Peyer's patch (tissue), 4 donors: ENCODE data around the gene BCR.

Source experiments
- POLR2A ChIP-seq, 2 donors: fragments of 450-650 bp; IDR thresholded peaks; one replicate each; pipeline ENCODE4 v1.5.1; 2017; ENCODE audit warnings: antibody characterized with exemption in 2 of 2, mild to moderate bottlenecking in 2 of 2, moderate library complexity in 2 of 2
- TF ChIP-seq, protein P1 (sequence below), 6 experiments: fragments of 450-650 bp in 4 of 6; fragments of 200-600 bp in 2 of 6; sonication (generic) in 1 of 6; IDR thresholded peaks; one replicate each; pipeline ENCODE4 v1.5.1; 2017 to 2019; ENCODE audit warnings: antibody characterized with exemption in 6 of 6, mild to moderate bottlenecking in 3 of 6, moderate library complexity in 1 of 6

- TF ChIP-seq, protein P1, sequence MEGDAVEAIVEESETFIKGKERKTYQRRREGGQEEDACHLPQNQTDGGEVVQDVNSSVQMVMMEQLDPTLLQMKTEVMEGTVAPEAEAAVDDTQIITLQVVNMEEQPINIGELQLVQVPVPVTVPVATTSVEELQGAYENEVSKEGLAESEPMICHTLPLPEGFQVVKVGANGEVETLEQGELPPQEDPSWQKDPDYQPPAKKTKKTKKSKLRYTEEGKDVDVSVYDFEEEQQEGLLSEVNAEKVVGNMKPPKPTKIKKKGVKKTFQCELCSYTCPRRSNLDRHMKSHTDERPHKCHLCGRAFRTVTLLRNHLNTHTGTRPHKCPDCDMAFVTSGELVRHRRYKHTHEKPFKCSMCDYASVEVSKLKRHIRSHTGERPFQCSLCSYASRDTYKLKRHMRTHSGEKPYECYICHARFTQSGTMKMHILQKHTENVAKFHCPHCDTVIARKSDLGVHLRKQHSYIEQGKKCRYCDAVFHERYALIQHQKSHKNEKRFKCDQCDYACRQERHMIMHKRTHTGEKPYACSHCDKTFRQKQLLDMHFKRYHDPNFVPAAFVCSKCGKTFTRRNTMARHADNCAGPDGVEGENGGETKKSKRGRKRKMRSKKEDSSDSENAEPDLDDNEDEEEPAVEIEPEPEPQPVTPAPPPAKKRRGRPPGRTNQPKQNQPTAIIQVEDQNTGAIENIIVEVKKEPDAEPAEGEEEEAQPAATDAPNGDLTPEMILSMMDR (IDR thresholded peaks at IDR 0.05): no peak
- no peak for TF ChIP-seq POLR2A (IDR thresholded peaks at IDR 0.05)
These were observed 40.4 kb downstream of the BCR start for GRCh38 chr22:23220485-23221350.
